Measurements from ENCODE around the gene TMEM86B. TPM values are rescaled to one million over a fixed set of nuclear protein-coding genes. Genes with fewer than 3 reads are reported as not detected.

Gene TMEM86B
- polyA plus RNA-seq, 4 donors = 22.8 to 255 (median 72.6) TPM

DNA sequence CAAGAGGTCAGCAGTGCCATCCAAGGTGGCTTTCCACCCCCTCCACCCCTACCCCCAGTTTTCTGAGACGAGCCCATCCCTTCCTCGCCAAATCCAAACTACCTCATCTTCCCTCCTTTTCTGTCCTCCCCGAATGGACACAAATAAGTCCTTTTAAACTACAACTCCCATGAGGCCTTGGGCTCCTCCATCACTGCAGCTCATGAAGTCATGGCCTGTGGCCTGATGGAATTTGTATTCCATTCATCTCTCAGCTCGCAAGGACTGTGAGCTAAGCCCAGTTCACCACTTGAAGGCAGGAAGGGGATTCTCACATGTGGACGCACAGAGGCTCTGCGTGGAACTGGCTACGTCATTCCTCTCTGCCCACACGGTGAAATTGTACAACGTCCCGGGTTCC is 31.8 kb downstream of the TMEM86B start:
- FAIRE-seq (no peak), DNase-seq (no peak)
- Histone ChIP-seq H3K9me3 (ENCODE audit: control insufficient read depth in 2 of 2, insufficient read depth in 1 of 2, low read depth in 1 of 2, low read length in 1 of 2) (no peaks in the 10 kb centered on the region), H3K27ac (ENCODE audit: low read depth in 1 of 3, low read length in 2 of 3) (no peak overlapping the region), H3K36me3 (ENCODE audit: control insufficient read depth in 3 of 3, insufficient read depth in 2 of 3, low read depth in 1 of 3, low read length in 3 of 3) (peaks cover 0 to 73% (median 23%) of the 10 kb centered on the region in 3 donors), H3K4me1 (ENCODE audit: control insufficient read depth in 3 of 3, insufficient read depth in 2 of 3, low read depth in 1 of 3, low read length in 2 of 3) (no peaks in the 10 kb centered on the region), H3K4me3 (ENCODE audit: low read depth in 1 of 3, low read length in 3 of 3) (no peak overlapping the region), H3K27me3 (ENCODE audit: control insufficient read depth in 3 of 3, insufficient read depth in 3 of 3, low read length in 3 of 3) (no peaks in the 10 kb centered on the region)
- 88 to 95% (median 92%) methylated on average over 10 of the region's 10 CpGs for WGBS, 3 donors

GRCh38 chr19:55193481-55193880 is 35.1 kb downstream of the TMEM86B start:
- H3K9me3 ChIP-seq (ENCODE audit: control insufficient read depth in 2 of 2, insufficient read depth in 1 of 2, low read depth in 1 of 2, low read length in 1 of 2) = no peaks in the 10 kb centered on the region
- no peak overlapping the region for H3K27ac ChIP-seq (ENCODE audit: low read depth in 1 of 3, low read length in 2 of 3)
- no peaks in the 10 kb centered on the region for H3K4me1 ChIP-seq (ENCODE audit: control insufficient read depth in 3 of 3, insufficient read depth in 2 of 3, low read depth in 1 of 3, low read length in 2 of 3)
- no peak overlapping the region for H3K4me3 ChIP-seq (ENCODE audit: low read depth in 1 of 3, low read length in 3 of 3)
- 82 to 84% (median 84%) methylated on average over 12 of the region's 12 CpGs for WGBS, 3 donors
- H3K36me3 ChIP-seq (ENCODE audit: control insufficient read depth in 3 of 3, insufficient read depth in 2 of 3, low read depth in 1 of 3, low read length in 3 of 3) = peaks cover 0 to 69% (median 16%) of the 10 kb centered on the region in 3 donors
- H3K27me3 ChIP-seq (ENCODE audit: control insufficient read depth in 3 of 3, insufficient read depth in 3 of 3, low read length in 3 of 3) = no peaks in the 10 kb centered on the region
- FAIRE-seq (no peak), DNase-seq (no peak)

GRCh38 chr19:55189403-55189835 is 39.1 kb downstream of the TMEM86B start:
- Histone ChIP-seq H3K4me1 (ENCODE audit: control insufficient read depth in 3 of 3, insufficient read depth in 2 of 3, low read depth in 1 of 3, low read length in 2 of 3) (no peaks in the 10 kb centered on the region), H3K27me3 (ENCODE audit: control insufficient read depth in 3 of 3, insufficient read depth in 3 of 3, low read length in 3 of 3) (no peaks in the 10 kb centered on the region), H3K36me3 (ENCODE audit: control insufficient read depth in 3 of 3, insufficient read depth in 2 of 3, low read depth in 1 of 3, low read length in 3 of 3) (peaks cover 0 to 61% (median 4%) of the 10 kb centered on the region in 3 donors), H3K4me3 (ENCODE audit: low read depth in 1 of 3, low read length in 3 of 3) (no peak overlapping the region), H3K27ac (ENCODE audit: low read depth in 1 of 3, low read length in 2 of 3) (no peak overlapping the region), H3K9me3 (ENCODE audit: control insufficient read depth in 2 of 2, insufficient read depth in 1 of 2, low read depth in 1 of 2, low read length in 1 of 2) (no peaks in the 10 kb centered on the region)
- WGBS, 3 donors = 74 to 82% (median 78%) methylated on average over 15 of the region's 15 CpGs
- FAIRE-seq = no peak
- no peak for DNase-seq

GRCh38 chr19:55188625-55189024 is 39.9 kb downstream of the TMEM86B start:
- peaks cover 0 to 57% (median 0%) of the 10 kb centered on the region in 3 donors for H3K36me3 ChIP-seq (ENCODE audit: control insufficient read depth in 3 of 3, insufficient read depth in 2 of 3, low read depth in 1 of 3, low read length in 3 of 3)
- no peaks in the 10 kb centered on the region for H3K4me1 ChIP-seq (ENCODE audit: control insufficient read depth in 3 of 3, insufficient read depth in 2 of 3, low read depth in 1 of 3, low read length in 2 of 3)
- DNase-seq = no peak
- H3K27ac ChIP-seq (ENCODE audit: low read depth in 1 of 3, low read length in 2 of 3) = peak overlapping the region in 1 of 3 donors; percentile 40
- no peak overlapping the region for H3K4me3 ChIP-seq (ENCODE audit: low read depth in 1 of 3, low read length in 3 of 3)
- no peaks in the 10 kb centered on the region for H3K9me3 ChIP-seq (ENCODE audit: control insufficient read depth in 2 of 2, insufficient read depth in 1 of 2, low read depth in 1 of 2, low read length in 1 of 2)
- H3K27me3 ChIP-seq (ENCODE audit: control insufficient read depth in 3 of 3, insufficient read depth in 3 of 3, low read length in 3 of 3) = no peaks in the 10 kb centered on the region
- no peak for FAIRE-seq
- WGBS, 3 donors = 53 to 71% (median 68%) methylated on average over 8 of the region's 8 CpGs

DNA sequence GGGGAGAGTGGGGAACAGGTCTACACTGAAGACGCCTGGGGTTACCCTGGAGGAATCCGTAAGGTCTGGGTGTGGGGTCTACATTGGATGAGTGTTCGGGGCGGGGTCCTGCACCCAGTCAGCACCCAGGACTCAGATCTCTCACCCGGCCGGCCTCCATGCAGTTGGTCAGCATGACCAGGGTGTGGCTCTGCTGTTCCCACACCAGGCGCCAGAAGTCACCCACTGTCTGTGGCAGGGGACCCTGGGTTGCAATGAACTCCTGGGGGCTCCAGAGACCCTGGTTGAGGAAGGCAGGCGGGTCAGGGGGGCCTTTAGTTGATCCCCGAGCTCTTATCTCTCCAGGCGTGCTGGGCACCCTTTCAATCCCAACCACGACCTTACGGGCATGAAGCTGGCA is 42.5 kb downstream of the TMEM86B start:
- Histone ChIP-seq H3K4me3 (ENCODE audit: low read depth in 1 of 3, low read length in 3 of 3) (no peak overlapping the region), H3K27ac (ENCODE audit: low read depth in 1 of 3, low read length in 2 of 3) (no peak overlapping the region), H3K4me1 (ENCODE audit: control insufficient read depth in 3 of 3, insufficient read depth in 2 of 3, low read depth in 1 of 3, low read length in 2 of 3) (no peaks in the 10 kb centered on the region), H3K9me3 (ENCODE audit: control insufficient read depth in 2 of 2, insufficient read depth in 1 of 2, low read depth in 1 of 2, low read length in 1 of 2) (no peaks in the 10 kb centered on the region), H3K36me3 (ENCODE audit: control insufficient read depth in 3 of 3, insufficient read depth in 2 of 3, low read depth in 1 of 3, low read length in 3 of 3) (peaks cover 0 to 66% (median 3%) of the 10 kb centered on the region in 3 donors), H3K27me3 (ENCODE audit: control insufficient read depth in 3 of 3, insufficient read depth in 3 of 3, low read length in 3 of 3) (no peaks in the 10 kb centered on the region)
- WGBS, 3 donors = 81 to 89% (median 82%) methylated on average over 12 of the region's 12 CpGs
- DNase-seq (no peak), FAIRE-seq (no peak)

- no peak for DNase-seq
- Histone ChIP-seq H3K27ac (ENCODE audit: low read depth in 1 of 3, low read length in 2 of 3) (no peak overlapping the region), H3K36me3 (ENCODE audit: control insufficient read depth in 3 of 3, insufficient read depth in 2 of 3, low read depth in 1 of 3, low read length in 3 of 3) (peaks cover 0 to 49% (median 3%) of the 10 kb centered on the region in 3 donors), H3K4me3 (ENCODE audit: low read depth in 1 of 3, low read length in 3 of 3) (no peak overlapping the region), H3K9me3 (ENCODE audit: control insufficient read depth in 2 of 2, insufficient read depth in 1 of 2, low read depth in 1 of 2, low read length in 1 of 2) (no peaks in the 10 kb centered on the region), H3K27me3 (ENCODE audit: control insufficient read depth in 3 of 3, insufficient read depth in 3 of 3, low read length in 3 of 3) (peaks cover 0 to 31% (median 5%) of the 10 kb centered on the region in 3 donors), H3K4me1 (ENCODE audit: control insufficient read depth in 3 of 3, insufficient read depth in 2 of 3, low read depth in 1 of 3, low read length in 2 of 3) (peaks cover 0 to 13% (median 5%) of the 10 kb centered on the region in 3 donors)
- 77 to 89% (median 86%) methylated on average over 19 to 20 of the region's 20 CpGs for WGBS, 3 donors
- FAIRE-seq = no peak
Observed at GRCh38 chr19:55181740-55182139, 46.8 kb downstream of the TMEM86B start.

GRCh38 chr19:55179606-55180484 is 48.7 kb downstream of the TMEM86B start, which contains the start of gene SYT5:
SYT5 (minus strand) TSS chr19:55180289; CDS start chr19:55179041, 1,248 bp downstream.
- FAIRE-seq = no peak
- WGBS, 3 donors = 1 to 3% (median 1%) methylated on average over 45 to 68 of the region's 68 CpGs
- peak within 1 kb of the TSS in 2 of 3 donors; percentile 21 to 27 for H3K4me3 ChIP-seq (ENCODE audit: low read depth in 1 of 3, low read length in 3 of 3)
- peaks cover 0 to 13% (median 5%) of the 10 kb centered on the region in 3 donors for H3K4me1 ChIP-seq (ENCODE audit: control insufficient read depth in 3 of 3, insufficient read depth in 2 of 3, low read depth in 1 of 3, low read length in 2 of 3)
- peaks cover 0 to 32% (median 3%) of the 10 kb centered on the region in 3 donors for H3K36me3 ChIP-seq (ENCODE audit: control insufficient read depth in 3 of 3, insufficient read depth in 2 of 3, low read depth in 1 of 3, low read length in 3 of 3)
- H3K27ac ChIP-seq (ENCODE audit: low read depth in 1 of 3, low read length in 2 of 3) = peak within 1 kb of the TSS in 1 of 3 donors; percentile 21
- peak; percentile 62 to 77 for DNase-seq
- H3K27me3 ChIP-seq (ENCODE audit: control insufficient read depth in 3 of 3, insufficient read depth in 3 of 3, low read length in 3 of 3) = peaks cover 7 to 49% (median 15%) of the 10 kb centered on the region in 3 donors
- peaks cover 0 to 4% of the 10 kb centered on the region in 2 donors for H3K9me3 ChIP-seq (ENCODE audit: control insufficient read depth in 2 of 2, insufficient read depth in 1 of 2, low read depth in 1 of 2, low read length in 1 of 2)

DNA sequence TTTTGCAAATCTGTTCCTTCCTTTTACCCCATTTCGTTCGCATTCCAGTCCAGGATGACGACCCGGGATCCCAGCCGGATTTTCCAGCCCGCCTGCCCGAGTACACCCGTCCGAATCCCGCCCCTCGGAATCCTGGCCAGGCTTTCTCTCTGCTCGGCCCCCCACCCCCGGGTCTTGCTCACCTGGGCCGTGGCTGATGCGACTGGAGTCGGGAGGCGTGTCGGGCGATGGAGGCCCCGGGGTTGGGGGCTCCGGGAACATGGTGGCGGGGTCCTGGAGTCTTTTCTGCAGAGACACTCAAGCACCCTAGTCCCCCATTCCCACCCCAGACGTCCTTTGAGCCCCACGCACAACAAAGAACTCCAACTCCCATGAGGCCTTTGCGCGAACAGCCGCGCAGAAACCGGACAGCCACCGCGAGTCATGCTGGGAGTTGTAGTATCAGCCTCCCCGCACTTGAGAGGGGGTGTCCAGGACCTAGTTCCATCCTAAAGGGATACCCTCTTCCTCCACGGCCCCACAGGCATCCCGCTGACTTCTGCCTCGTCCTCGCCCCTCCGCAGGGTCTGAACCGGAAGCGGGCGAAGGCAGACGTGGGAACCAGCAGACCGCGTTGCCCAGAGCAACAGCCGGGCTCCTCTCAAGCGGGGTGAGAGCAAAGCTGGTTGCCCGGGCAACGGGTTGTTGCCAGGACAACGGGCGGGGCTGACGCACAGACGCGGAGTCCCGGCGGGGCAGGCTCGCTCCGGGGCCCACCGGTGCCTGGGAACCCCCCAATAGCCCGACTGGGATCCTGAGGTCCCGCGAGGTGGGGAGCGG is 49.6 kb downstream of the TMEM86B start:
- peaks cover 0 to 31% (median 3%) of the 10 kb centered on the region in 3 donors for H3K36me3 ChIP-seq (ENCODE audit: control insufficient read depth in 3 of 3, insufficient read depth in 2 of 3, low read depth in 1 of 3, low read length in 3 of 3)
- 4 to 9% (median 7%) methylated on average over 56 to 61 of the region's 61 CpGs for WGBS, 3 donors
- FAIRE-seq = no peak
- peak overlapping the region in 1 of 3 donors; percentile 21 for H3K27ac ChIP-seq (ENCODE audit: low read depth in 1 of 3, low read length in 2 of 3)
- peak; percentile 64 to 81 for DNase-seq
- peaks cover 0 to 4% of the 10 kb centered on the region in 2 donors for H3K9me3 ChIP-seq (ENCODE audit: control insufficient read depth in 2 of 2, insufficient read depth in 1 of 2, low read depth in 1 of 2, low read length in 1 of 2)
- H3K4me1 ChIP-seq (ENCODE audit: control insufficient read depth in 3 of 3, insufficient read depth in 2 of 3, low read depth in 1 of 3, low read length in 2 of 3) = peaks cover 0 to 13% (median 5%) of the 10 kb centered on the region in 3 donors
- H3K4me3 ChIP-seq (ENCODE audit: low read depth in 1 of 3, low read length in 3 of 3) = peak overlapping the region in 1 of 3 donors; percentile 27
- H3K27me3 ChIP-seq (ENCODE audit: control insufficient read depth in 3 of 3, insufficient read depth in 3 of 3, low read length in 3 of 3) = peaks cover 7 to 57% (median 22%) of the 10 kb centered on the region in 3 donors

Data from small intestine (tissue), 7 donors.